HG03457 (cell line): ENCODE results near the gene XCL1.
"Not testable (repeated sequence)": the region's sequence is repeated elsewhere in the genome, so short reads cannot be mapped to it uniquely, and the experiment has no call there.

Source experiments
- ATAC-seq: cut with Tn5 transposase; IDR thresholded peaks from one replicate; pipeline ENCODE4 v1.9.1; 2021; ENCODE audit warnings: moderate number of reproducible peaks; ENCODE audit not compliant: unreplicated experiment

The XCL1 gene

GRCh38 chr1:168567007-168567406 lies 9.4 kb upstream of the XCL1 start:
- no peak for ATAC-seq

GRCh38 chr1:168567568-168567967 lies 8.8 kb upstream of the XCL1 start:
- no peak for ATAC-seq

DNA sequence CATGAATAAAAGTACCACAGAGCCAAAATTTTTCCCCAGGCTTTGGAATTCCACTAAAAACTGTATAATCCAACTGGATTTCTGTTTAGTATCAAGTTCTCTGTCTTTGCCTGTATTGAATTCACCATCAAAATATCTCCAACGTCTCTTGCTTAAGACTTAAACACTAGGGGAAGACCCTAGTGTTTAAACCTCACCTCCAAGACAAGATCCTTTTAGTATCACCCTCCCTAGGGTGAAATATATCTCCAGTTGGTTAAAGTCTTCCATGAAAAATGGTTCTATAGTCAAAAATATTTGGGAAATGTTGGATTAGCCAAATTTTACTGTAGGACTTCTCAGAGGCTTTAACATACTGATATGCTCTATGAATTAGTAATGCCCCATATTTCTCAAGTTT lies 8.1 kb upstream of the XCL1 start:
- ATAC-seq, result no peak

DNA sequence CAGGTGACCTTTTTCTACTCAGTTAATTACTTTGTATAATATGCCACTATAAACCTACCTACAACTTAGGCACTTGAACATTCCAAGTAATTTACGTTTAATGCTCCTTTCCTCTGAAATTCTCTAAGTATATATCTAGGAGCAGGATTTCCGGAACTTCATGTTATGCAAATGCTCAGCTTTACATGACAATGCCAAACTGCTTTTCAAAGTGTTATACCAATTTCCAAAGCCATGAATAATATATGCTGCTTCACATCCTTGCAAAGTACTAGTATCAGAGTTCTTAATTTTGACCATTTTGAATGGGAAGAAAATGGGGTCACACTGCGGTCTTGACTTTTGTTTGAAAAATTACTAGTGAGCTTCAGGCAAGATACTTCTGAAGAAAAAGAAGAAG lies 5.8 kb upstream of the XCL1 start:
- no peak for ATAC-seq

DNA sequence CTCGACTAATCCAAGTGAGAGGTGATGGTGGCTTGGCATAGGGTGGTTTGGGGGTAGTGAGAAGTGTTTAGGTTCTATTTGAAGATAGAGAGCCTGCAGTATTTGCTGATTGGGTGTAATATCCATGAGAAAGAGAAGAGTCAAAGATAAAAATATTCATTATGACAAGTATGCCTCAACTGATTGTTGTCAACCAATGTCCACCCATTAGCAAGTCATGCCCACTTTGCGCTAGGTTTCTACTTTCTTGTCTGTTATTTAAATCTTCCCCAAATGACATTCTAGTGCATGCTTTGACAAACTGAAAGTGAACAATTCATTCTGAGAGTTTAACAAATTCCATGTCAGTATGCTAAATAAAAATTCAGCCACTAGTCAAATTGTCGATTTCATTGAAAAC lies 3.8 kb upstream of the XCL1 start:
- no peak for ATAC-seq

GRCh38 chr1:168574234-168574633 lies 2.2 kb upstream of the XCL1 start:
- ATAC-seq, result not testable (repeated sequence)

- not testable (repeated sequence) for ATAC-seq
These were observed 2.3 kb downstream of the XCL1 start for GRCh38 chr1:168578531-168579185.

GRCh38 chr1:168580290-168580689 lies 3.9 kb downstream of the XCL1 start:
- ATAC-seq, result not testable (repeated sequence)

- ATAC-seq, result not testable (repeated sequence)
These were observed 4.6 kb downstream of the XCL1 start for GRCh38 chr1:168580991-168581390.

DNA sequence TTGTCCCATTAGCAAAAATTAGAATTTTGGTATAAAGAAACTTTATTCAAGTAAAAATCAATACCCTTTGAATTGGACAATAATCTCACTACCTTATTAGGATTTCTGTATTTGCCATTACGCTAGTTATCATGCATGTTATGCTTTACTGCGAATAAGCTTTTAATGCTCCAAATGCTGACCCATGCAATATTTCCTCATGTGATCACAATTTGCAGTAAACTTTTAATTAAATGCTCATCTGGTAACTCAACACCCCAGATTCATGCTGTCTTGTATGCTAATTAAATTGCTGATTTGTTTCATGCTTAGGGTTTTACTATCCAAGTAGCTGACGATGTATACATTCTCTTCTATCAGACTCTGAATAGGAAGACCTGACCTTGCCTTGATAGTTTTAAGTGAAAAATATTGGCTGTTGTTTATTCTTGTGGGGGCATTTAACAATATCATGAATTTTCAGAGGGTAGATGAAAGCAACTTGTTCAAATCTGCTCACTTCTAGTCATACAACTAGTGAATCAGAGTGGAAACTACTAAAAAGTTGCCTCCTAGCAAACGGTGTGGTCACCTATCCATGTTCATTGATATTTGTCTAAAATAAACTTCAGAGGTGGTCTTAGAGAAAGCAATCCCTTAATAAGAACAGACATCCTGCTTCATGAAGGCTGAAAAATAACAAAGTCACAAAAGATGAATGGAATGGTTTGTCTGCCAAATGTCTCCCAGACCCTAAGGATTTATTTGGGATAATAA lies 5.6 kb downstream of the XCL1 start:
- no peak for ATAC-seq

- no peak for ATAC-seq
These were observed 6.4 kb downstream of the XCL1 start for GRCh38 chr1:168582688-168583336.

DNA sequence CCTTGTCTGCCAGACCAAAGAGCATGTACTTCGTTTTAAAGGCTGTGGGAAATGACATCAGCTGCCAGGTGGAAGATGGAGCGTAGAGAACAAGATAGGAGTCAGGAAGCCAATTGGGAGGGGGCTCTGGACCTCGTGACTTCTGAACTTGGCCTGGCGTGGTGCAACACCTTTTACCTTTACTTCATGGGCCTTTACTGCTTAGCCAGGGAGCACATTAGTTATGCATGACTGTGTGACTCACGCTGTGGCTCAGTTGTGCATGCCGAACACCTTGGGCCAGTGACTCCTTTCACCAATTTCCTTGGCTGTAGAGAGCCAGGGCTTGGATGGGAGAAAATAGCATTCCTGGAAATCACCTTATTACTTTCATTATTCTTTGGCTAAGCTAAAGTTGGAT lies 7.2 kb downstream of the XCL1 start:
- ATAC-seq, result no peak

DNA sequence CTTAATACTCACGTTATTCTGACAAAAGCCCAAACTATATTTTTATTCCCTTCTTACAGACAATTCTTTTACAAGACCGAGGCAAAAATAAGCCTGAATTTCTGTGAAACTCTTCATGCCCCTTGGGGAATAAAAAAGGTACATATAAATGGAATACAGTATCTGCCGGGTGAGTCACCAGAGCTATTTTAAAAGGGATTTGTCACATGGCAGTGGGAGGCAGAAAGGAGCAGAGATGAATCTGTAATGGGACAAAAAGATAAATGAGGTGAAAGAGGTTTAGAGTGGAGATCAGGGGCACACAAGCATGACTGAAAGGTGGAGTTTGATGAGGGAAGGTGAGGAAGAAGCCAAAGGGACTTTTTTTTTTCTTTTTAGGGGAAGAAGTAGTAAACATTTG lies 8.8 kb downstream of the XCL1 start:
- ATAC-seq, result no peak

GRCh38 chr1:168585937-168586336 lies 9.5 kb downstream of the XCL1 start:
- ATAC-seq, result no peak

DNA sequence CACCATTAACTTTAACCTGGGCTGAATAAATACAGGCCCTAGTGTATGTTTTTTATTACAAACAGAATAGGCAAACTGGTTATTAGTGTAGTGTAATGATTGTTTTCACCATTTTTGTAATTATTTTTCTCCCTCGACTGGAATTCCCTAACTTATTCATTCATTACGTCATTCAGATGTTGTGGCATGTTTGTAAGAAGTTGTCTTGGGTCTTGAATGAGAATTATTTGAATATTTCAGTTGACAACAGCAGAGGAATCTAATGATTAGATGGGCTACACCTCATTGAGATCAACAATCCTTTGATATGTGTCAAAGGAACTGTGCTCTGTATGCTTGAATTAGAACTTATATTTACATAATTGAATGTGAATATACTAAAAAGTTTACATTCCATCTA lies 12.8 kb downstream of the XCL1 start:
- no peak for ATAC-seq

DNA sequence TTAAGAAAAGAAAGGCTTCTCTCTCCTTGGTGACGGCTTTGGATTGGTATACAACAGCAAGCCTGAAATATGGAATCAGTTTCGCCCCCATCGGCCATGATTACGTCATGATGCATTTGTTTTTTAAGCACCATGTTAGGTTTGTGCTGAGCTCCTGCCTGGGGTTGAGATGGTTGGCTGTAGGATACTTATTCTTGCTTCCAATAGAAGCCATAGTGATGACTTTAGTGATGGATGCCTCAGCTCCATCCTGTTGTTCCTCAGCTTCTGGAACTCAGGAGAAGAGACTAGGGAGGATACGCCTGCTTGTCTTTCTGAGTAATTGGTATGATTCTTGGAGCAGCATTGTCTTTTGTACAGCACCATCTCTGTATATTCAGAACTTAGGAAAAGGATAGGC lies 14.7 kb downstream of the XCL1 start:
- no peak for ATAC-seq

DNA sequence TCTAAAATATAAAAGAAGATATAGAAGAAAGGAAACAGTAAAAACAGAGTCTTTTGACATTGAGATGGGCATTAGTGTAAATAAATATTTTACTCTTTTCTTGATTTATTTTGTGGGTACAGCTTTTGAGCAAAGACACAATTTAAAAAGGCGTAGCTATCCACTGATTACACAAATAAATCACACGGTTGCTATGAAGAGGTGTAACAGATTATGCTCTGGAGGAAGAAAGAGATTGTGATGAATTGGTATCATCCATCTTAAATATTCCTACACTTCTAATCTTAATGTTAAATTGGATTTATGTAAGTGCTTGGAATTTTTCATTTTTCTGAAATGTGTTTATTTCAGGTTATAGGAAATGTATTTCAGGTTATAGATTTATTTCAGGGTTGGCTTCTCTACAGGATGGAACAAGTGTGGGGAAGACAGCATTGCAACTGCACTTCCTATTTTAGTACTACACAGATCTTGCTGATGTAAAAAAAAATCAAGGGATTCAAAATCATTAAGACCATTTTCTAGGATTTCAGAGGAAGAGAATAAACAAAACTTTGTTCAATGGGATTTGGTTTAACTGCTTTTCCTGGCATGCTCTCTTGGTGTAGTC lies 15.3 kb downstream of the XCL1 start:
- no peak for ATAC-seq

DNA sequence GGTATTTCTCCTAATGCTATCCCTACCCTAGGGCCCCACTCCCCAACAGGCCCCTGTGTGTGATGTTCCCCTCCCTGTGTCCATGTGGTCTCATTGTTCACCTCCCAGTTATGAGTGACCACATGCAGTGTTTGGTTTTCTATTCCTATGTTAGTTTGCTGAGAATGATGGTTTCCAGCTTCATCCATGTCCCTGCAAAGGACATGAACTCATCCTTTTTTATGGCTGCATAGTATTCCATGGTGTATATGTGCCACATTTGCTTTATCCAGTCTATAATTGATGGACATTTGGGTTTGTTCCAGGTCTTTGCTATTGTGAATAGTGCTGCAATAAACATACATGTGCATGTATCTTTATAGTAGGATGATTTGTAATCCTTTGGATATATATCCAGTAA lies 19.0 kb downstream of the XCL1 start:
- not testable (repeated sequence) for ATAC-seq

DNA sequence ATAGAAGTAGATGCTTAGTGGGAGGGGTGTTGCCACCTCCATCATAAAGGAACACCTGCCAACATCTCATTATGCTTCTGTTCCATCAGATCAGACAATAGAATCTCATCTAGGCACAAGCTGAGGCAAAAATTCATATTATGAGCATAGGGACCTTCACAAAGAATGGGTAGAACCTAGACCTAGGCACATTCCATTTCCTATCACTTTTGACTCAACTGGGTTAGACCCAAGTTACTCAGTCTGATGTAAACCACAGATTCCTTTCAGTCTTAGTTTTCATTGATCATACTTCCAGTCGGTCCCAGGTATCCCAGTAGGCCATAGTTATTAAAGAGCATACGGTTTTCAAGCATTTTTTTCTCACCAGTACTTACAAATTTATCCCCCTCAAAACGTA lies 21.7 kb downstream of the XCL1 start:
- no peak for ATAC-seq

- ATAC-seq, result no peak
These were observed 22.5 kb downstream of the XCL1 start for GRCh38 chr1:168598892-168599291.

DNA sequence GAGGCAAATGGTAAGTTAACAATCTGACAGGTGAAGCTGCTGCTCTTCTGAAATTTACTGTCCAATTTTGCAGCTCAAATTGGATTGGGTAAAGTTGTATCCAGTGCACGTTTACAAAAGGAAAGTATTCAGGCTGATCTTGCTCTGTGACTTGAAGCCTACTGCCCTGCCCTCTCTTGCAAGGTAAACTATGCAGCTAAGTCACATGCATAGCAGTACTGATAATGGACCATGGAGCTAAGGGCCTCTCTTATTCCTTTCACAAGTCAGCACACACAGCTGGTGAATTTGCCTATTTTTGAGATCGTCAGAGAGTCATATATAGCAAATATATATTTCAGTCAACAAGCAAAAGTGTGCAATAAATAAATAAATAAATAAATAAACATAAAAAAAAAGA lies 23.2 kb downstream of the XCL1 start:
- ATAC-seq, result no peak

DNA sequence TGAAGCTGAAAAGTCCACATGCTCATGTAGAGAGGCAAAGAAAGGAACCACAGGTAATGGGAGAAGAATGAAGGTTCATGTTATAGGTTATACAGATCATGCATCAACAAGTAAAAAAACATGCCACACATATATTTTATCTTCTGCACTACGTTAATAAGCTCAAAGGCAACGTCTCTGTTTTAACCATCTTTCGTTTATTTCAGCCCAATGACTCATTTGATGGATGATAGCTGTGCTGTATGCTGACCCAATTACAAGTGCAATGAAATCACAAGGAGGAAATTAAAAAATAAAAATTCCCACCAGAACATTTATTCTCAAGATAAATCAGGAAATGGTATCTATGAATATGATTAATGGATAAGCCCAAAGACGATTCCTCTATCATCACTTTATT lies 24.6 kb downstream of the XCL1 start:
- no peak for ATAC-seq
